Ishikawa (cell line): ENCODE results near the gene GRK5.

Experiments
- CEBPB ChIP-seq: IDR thresholded peaks from 2 replicates; pipeline ENCODE4 v1.6.1; 2012
- CREB1 ChIP-seq: IDR thresholded peaks from 2 replicates; pipeline ENCODE4 v1.6.1; 2012; ENCODE audit warnings: low read depth
- EGR1 ChIP-seq: IDR thresholded peaks from 2 replicates; pipeline ENCODE4 v1.6.1; 2012
- EP300 ChIP-seq: IDR thresholded peaks from 2 replicates; pipeline ENCODE4 v1.6.1; 2012; ENCODE audit warnings: borderline replicate concordance
- FOXM1 ChIP-seq: IDR thresholded peaks from 2 replicates; pipeline ENCODE4 v1.6.1; 2012; ENCODE audit warnings: low read depth, borderline replicate concordance
- MAX ChIP-seq: IDR thresholded peaks from 2 replicates; pipeline ENCODE4 v1.6.1; 2012
- NFIC ChIP-seq: IDR thresholded peaks from 2 replicates; pipeline ENCODE4 v1.6.1; 2012
- RAD21 ChIP-seq: IDR thresholded peaks from 2 replicates; pipeline ENCODE4 v1.6.1; 2012; ENCODE audit warnings: low read depth
- TAF1 ChIP-seq: IDR thresholded peaks from 2 replicates; pipeline ENCODE4 v1.6.1; 2012; ENCODE audit warnings: low read depth, mild to moderate bottlenecking
- TCF12 ChIP-seq: IDR thresholded peaks from 2 replicates; pipeline ENCODE4 v1.6.1; 2012; ENCODE audit warnings: low read depth
- TEAD4 ChIP-seq: IDR thresholded peaks from 2 replicates; pipeline ENCODE4 v1.6.1; 2012
- USF1 ChIP-seq: IDR thresholded peaks from 2 replicates; pipeline ENCODE4 v1.6.1; 2012
- YY1 ChIP-seq: IDR thresholded peaks from 2 replicates; pipeline ENCODE4 v1.6.1; 2012; ENCODE audit warnings: low read depth
- ZBTB7A ChIP-seq: IDR thresholded peaks from 2 replicates; pipeline ENCODE4 v1.6.1; 2012; ENCODE audit warnings: low read depth
- TF ChIP-seq, protein P1 (sequence below): IDR thresholded peaks from 2 replicates; pipeline ENCODE4 v1.6.1; 2012; ENCODE audit warnings: low read depth, mild to moderate bottlenecking

The GRK5 gene

DNA sequence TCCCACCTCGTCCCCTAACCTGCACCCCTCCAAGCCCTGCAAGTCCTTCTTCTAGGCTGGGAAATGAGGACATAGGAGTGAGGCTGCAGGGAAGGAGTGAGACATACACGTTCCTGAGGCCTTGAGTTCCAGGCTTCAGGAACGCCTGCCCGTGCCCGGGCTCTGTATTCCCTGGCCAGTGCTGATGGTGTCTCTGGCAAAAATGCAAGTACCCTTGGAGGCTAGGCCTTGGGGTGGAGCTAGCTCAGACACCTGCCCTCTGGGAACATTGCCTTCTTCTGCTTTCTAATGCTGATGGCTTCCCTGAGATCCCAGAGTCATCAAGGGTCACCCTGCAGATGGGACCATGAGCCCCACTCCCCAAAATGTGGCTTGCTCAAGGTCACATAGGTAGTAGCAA, 76.0 kb downstream of the GRK5 start:
- TF ChIP-seq CREB1: no peak
- TF ChIP-seq CEBPB: no peak
- TF ChIP-seq MAX: no peak
- no peak for TF ChIP-seq FOXM1
- no peak for TF ChIP-seq EP300
- TF ChIP-seq, protein P1, sequence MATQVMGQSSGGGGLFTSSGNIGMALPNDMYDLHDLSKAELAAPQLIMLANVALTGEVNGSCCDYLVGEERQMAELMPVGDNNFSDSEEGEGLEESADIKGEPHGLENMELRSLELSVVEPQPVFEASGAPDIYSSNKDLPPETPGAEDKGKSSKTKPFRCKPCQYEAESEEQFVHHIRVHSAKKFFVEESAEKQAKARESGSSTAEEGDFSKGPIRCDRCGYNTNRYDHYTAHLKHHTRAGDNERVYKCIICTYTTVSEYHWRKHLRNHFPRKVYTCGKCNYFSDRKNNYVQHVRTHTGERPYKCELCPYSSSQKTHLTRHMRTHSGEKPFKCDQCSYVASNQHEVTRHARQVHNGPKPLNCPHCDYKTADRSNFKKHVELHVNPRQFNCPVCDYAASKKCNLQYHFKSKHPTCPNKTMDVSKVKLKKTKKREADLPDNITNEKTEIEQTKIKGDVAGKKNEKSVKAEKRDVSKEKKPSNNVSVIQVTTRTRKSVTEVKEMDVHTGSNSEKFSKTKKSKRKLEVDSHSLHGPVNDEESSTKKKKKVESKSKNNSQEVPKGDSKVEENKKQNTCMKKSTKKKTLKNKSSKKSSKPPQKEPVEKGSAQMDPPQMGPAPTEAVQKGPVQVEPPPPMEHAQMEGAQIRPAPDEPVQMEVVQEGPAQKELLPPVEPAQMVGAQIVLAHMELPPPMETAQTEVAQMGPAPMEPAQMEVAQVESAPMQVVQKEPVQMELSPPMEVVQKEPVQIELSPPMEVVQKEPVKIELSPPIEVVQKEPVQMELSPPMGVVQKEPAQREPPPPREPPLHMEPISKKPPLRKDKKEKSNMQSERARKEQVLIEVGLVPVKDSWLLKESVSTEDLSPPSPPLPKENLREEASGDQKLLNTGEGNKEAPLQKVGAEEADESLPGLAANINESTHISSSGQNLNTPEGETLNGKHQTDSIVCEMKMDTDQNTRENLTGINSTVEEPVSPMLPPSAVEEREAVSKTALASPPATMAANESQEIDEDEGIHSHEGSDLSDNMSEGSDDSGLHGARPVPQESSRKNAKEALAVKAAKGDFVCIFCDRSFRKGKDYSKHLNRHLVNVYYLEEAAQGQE: no peak
- TF ChIP-seq YY1: no peak
- TF ChIP-seq USF1: no peak
- no peak for TF ChIP-seq NFIC
- no peak for TF ChIP-seq EGR1
- no peak for TF ChIP-seq TAF1
- no peak for TF ChIP-seq TCF12
- no peak for TF ChIP-seq TEAD4
- TF ChIP-seq ZBTB7A: no peak
- no peak for TF ChIP-seq RAD21

- TF ChIP-seq EP300 (no peak), EGR1 (no peak), TCF12 (no peak), RAD21 (no peak), TEAD4 (no peak)
Measured at GRCh38 chr10:119283818-119284217, 76.4 kb downstream of the GRK5 start.

DNA sequence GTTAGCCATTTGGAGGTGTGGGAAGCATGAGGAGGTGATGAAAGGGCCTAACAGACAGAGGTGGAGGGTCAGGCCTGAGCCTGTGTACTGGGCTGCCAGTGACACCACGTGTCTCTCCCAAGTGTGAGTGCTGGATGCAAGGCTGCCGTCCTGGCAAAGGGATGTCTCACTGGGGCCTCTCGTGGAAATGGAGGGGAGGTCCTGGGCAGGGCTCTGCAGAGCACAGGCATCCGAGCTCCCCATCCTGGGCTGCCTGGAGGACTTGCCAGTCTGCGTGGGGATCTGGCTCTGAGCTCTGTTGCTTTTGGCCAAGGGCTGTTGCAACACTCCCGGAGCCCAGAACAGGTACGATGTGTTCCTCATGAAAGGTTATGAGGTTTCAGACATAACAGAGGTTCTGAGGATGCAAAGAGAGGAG, 77.3 kb downstream of the GRK5 start:
- TF ChIP-seq USF1 (no peak), TEAD4 (no peak), FOXM1 (no peak), CREB1 (no peak), MAX (no peak), ZBTB7A (no peak), YY1 (no peak), EGR1 (no peak)
- TF ChIP-seq, protein P1: no peak

DNA sequence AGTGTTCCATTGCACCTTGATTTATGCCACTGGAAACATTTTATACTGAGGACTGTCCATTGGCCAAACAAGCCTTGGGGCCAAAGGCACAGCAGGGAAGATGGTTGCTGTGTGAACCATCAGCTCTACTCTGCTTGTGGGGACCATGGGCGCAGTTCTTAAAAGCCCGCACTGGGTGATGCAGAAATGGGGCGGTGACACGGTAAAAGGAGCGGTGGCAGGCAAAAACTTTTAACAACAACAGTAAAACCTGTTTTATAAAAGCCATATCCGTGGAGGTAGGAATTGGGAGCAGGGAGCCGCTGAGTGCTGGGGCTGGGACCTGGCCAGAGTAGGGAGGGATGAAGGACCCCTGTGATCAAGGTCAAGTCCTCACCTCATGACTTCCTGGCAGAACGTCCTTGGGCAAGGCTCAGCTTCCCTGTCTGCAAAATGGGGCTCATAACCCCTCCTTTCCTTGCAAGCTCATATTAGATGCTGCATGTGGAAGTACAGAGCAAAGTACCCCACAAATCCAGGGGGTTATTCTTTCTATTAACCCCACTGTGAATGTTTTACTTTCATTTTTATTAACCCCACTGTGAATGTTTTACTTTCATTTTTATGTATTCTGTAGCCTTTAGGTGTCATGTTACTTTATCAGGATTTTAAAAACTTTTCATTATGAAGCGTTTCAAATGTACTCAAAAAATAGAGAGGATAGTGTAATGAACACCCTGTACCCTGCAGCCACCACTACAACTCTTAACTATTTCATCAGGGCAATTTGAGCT, 78.3 kb downstream of the GRK5 start:
- TF ChIP-seq YY1 (no peak), EP300 (no peak), EGR1 (no peak), FOXM1 (no peak), USF1 (no peak), CREB1 (no peak), TCF12 (no peak), MAX (no peak), TEAD4 (no peak), CEBPB (no peak), TAF1 (no peak), ZBTB7A (no peak), NFIC (no peak), RAD21 (no peak)
- TF ChIP-seq, protein P1: no peak
